GM04504 (cell line): Measurements from ENCODE around the gene EVA1A.
A peak's percentile ranks its signal among the peaks of the same experiment; 100 is the strongest.
"Not testable (repeated sequence)": the region's sequence is repeated elsewhere in the genome, so short reads cannot be mapped to it uniquely, and the experiment has no call there.

Source experiments
- DNase-seq: peaks from one replicate; pipeline ENCODE4 v3.0.0-alpha.2; 2012; ENCODE audit warnings: low read depth

Gene EVA1A

GRCh38 chr2:75517547-75518230 lies 43.0 kb downstream of the EVA1A start:
- no peak for DNase-seq

DNA sequence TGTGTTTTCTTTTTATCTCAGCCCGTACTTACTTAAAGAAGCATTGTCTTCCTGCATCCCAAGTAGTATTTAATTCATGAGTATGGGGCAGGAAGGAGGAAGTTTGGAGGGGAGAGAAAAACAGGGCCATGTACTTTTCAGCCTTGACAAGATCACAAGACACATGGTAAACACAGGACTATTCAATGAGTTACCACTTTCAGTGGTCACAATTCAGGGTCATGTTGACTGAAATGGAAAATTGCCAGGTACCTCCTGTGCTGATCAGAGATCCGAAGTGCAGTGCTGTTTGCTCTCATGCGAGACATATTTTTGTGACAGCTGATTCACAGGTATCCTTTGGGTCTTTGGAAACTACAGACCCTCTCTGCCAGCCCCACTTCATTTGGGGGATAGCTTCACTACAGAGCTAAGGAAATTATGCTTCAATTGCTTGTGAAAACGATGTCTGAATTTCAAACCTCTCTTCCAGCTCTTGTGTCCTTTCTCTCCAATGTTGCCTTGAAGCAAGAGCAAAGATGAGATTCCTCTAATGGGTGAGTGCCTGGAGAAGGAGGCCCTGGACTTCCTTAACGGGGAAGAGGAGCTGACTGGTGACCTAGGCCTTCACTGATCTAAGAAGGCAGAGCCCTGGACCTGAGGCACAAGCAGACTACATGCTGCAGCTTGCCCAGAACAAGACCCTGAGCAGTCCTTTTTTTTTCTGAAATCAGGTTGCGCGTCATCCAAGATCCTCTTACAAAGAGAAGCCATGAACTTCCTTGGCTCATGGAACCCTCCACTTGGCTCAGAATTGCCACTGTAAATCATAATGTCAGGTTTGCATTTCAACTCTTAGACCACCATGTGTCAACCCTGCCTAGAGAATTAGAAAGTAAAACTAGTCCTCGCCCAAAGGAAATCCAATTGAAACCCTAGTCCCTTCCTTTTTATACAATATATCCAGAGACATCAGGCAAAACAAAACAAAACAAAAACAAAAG lies 44.1 kb downstream of the EVA1A start:
- no peak for DNase-seq

GRCh38 chr2:75515584-75516368 lies 45.0 kb downstream of the EVA1A start:
- no peak for DNase-seq

DNA sequence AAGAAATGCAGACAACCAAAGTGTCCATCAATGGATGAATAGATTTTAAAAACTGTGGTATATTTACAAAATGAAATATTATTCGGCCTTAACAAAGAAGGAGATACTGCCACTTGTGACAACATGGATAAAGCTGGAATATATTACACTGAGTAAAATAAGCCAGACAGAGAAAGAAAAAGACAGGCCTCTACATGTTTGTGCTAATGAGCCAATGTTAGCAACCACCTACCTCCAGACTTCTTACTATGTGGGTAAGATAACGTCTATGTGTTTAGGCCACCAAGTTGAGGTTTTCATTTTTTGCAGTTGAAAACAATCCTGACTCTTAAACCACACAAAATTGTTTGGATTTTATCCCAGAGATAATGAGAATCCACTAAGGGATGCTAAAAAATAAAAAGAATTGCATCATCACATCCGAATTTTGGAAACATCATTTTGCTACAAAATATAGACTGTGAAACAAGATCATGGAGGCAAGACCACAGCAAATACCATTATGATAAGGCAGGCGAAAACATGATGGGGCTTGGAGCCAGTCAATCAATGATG lies 47.0 kb downstream of the EVA1A start:
- DNase-seq = no peak

GRCh38 chr2:75512455-75513212 lies 48.1 kb downstream of the EVA1A start:
- DNase-seq = no peak

GRCh38 chr2:75506101-75506697 lies 54.5 kb downstream of the EVA1A start:
- DNase-seq = no peak

- DNase-seq = no peak
These were observed 55.7 kb downstream of the EVA1A start for GRCh38 chr2:75505012-75505411.

DNA sequence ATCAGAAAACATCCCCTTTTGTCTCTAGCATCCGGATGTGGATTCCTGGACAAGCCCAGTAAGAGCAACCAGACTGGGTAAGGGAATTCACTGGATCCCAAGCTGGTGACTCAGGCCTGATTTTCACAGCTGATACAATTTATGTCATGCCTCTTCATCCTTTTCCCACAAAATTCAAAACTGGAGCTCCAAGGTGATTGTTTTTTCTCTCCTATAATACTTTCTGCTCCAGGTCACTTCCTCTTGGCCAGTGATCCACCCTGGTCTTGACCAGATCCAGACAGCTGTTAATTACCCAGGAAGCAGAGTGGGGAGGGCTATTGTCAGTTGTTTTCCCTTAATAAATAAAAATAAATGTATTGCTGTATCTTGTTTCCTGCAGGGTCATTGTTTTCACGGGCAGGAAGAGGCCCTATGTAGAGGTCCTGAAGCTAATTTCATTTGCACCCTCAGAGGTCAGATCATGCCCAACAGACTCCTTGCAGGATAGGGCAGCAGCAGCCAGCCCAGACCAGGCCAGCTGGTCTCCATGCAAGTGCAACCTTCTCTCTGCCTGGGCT lies 57.6 kb downstream of the EVA1A start:
- DNase-seq = peak; percentile 74

- no peak for DNase-seq
These were observed 60.1 kb downstream of the EVA1A start for GRCh38 chr2:75500633-75501032.

GRCh38 chr2:75499534-75499933 lies 61.2 kb downstream of the EVA1A start:
- DNase-seq = no peak

GRCh38 chr2:75498907-75499306 lies 61.8 kb downstream of the EVA1A start:
- no peak for DNase-seq

DNA sequence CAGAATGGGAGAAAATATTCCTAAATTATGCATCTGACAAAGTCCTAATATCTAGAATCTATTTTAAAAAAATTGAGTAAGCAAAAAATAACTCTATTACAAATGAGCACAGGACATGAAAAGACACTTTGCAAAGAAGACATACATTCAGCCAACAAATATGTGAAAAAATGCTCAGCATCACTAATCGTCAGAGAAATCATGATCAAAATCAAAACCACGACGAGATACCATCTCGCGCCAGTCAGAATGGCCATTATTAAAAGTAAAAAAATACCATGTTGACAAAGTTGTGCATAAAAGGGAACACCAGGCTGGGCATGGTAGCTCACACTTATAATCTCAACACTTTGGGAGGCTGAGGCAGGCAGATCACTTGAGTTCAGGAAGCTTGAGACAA lies 63.5 kb downstream of the EVA1A start:
- DNase-seq = no peak

- DNase-seq = no peak
These were observed 64.9 kb downstream of the EVA1A start for GRCh38 chr2:75495862-75496261.

DNA sequence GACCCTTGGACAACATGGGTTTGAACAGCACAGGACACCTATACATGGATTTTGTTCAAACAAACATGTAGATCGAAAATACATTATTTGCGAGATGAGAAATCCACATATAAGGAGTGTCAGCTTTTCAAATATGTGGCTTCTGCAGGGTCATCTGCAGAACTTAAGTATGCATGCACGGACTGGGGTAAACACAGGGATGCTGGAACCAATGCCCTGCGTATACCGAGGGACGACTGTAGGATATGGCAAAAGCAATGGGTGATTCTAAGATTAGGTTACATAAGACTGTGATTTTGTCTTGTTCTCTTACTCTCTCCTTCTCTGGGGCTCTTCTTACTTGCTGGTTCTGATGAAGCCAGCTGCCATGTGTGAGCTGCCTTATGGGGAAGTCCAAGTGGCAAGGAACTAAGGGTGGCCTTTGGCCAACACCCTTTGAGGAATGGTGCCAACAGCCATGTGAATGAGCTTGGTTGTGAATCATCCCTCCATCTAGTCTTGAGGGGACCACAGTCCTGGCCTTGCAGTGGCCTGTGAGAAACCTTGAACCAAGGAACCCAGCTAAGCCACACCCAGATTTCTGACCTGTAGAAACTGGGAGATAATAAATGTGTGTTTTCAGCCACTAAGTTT lies 66.5 kb downstream of the EVA1A start:
- DNase-seq = no peak

DNA sequence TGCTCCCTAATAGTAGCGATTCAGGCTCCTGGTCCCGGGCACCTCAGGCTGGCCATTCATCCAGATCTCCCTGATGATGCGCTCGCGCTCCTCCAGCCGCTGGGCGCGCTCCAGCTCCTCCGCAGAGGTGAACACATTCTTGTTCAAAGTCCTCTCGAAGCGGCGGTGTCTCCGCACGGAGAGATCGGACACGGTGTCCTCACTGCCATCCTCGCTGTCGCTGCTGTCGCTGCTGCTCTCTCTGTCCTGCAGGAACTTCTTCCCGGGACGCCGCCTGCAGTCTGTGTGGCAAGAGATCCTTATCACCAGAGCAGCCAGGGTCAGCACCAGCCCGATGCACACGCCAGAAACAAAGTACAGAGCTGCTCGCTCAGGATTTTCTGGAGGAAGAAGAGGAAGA lies 67.5 kb downstream of the EVA1A start:
- no peak for DNase-seq

- DNase-seq = no peak
These were observed 69.5 kb downstream of the EVA1A start for GRCh38 chr2:75491129-75491753.

DNA sequence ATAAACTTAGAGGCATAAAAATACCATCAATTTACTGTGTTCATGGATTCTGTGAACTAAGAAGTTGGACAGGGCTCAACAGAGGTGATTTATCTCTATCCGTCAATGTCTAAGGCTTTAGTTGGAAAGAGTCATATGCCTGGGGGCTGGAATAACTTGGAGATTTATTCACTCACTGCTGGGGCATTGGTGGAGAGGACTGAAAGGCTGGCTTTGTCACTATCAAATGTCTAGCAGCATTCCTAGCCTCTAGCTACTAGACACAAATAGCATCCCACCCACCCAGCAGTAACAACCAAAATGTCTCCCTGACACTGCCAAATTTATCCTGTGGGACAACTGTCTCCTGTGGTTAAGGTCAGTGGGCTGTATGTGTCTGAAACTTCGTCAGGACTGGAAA lies 71.0 kb downstream of the EVA1A start:
- DNase-seq = no peak

DNA sequence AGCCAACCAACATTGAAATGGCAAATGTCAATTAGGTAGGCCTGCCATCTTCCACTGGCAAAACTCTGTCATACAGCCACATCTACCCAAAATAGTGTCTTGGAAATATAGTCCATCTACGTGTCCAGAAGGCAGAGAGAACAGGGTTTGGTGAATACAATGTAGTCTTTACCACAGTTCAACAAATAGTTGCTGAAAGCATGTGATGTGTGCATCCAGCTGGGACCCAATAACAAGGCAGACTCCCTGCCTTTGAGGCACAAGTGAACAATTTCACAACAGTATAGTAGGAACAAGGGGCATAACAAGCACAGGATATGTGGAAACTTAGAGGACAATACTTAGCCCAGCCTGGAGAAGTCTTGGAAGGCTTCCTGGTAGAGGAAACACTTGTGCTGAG lies 72.6 kb downstream of the EVA1A start:
- DNase-seq = no peak

- not testable (repeated sequence) for DNase-seq
These were observed 74.0 kb downstream of the EVA1A start for GRCh38 chr2:75486735-75487134.

GRCh38 chr2:75484840-75485239 lies 75.9 kb downstream of the EVA1A start:
- DNase-seq = no peak
